ENCODE data around the gene KREMEN2. TPM values are rescaled to one million over a fixed set of nuclear protein-coding genes. Genes with fewer than 3 reads are reported as not detected.

KREMEN2 gene
- total RNA-seq, 2 donors from 2014 or later: 1.4 to 4.0 TPM

DNA sequence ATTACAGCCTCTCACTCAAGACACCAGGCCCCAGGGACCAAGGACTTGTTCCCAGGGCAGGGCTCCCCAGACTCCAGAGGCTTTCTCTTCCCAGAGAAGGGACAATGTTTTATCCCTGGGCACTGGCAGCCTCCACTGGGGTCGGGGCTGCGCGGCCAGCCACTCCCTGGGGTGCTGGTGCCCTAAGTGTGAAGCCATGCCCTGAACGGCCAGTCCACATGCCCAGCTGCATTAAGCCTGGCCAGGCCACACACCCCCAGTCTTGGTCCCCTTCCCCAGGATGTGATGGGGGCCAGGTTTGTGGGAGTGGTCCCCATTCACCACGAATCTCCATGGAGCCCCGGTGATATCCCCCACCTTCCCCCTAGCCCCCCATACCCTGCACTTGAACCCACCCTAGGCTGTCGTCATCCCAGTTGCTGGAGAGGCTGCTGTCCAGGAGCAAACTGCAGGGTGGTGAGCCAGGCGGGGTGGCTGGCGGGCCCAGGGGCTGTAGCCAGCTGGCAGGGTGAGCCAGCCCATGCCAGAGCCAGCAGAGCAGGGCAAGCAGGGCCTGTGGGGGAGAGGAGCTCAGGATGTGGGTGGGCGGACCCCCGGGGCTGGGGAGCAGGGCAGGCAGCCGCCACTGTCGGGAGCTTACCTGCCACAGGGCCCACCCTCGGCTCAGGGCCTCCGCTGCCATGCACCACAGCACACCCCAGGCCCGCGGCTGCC, 9.7 kb downstream of the KREMEN2 start:
- Histone ChIP-seq H3K9me3 (no peaks in the 10 kb centered on the region), H3K27me3 (replicated peaks; ENCODE audit: insufficient read depth) (no peaks in the 10 kb centered on the region), H3K36me3 (no peaks in the 10 kb centered on the region), H3K27ac (peak overlapping the region; percentile 54), H3K4me3 (no peak overlapping the region), H3K4me1 (replicated peaks) (peaks cover 37% of the 10 kb centered on the region)
- DNase-seq (ENCODE audit: low spot score): no peak
- intact Hi-C loops (cut with DNase I): no loop called here
- TF ChIP-seq POLR2A (IDR thresholded peaks at IDR 0.05) (no peak), POLR2AphosphoS5 (IDR thresholded peaks at IDR 0.05) (no peak)
- TF ChIP-seq, protein P1, sequence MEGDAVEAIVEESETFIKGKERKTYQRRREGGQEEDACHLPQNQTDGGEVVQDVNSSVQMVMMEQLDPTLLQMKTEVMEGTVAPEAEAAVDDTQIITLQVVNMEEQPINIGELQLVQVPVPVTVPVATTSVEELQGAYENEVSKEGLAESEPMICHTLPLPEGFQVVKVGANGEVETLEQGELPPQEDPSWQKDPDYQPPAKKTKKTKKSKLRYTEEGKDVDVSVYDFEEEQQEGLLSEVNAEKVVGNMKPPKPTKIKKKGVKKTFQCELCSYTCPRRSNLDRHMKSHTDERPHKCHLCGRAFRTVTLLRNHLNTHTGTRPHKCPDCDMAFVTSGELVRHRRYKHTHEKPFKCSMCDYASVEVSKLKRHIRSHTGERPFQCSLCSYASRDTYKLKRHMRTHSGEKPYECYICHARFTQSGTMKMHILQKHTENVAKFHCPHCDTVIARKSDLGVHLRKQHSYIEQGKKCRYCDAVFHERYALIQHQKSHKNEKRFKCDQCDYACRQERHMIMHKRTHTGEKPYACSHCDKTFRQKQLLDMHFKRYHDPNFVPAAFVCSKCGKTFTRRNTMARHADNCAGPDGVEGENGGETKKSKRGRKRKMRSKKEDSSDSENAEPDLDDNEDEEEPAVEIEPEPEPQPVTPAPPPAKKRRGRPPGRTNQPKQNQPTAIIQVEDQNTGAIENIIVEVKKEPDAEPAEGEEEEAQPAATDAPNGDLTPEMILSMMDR (IDR thresholded peaks at IDR 0.05): no peak
- 44% methylated on average over 14 of the region's 17 CpGs for WGBS

DNA sequence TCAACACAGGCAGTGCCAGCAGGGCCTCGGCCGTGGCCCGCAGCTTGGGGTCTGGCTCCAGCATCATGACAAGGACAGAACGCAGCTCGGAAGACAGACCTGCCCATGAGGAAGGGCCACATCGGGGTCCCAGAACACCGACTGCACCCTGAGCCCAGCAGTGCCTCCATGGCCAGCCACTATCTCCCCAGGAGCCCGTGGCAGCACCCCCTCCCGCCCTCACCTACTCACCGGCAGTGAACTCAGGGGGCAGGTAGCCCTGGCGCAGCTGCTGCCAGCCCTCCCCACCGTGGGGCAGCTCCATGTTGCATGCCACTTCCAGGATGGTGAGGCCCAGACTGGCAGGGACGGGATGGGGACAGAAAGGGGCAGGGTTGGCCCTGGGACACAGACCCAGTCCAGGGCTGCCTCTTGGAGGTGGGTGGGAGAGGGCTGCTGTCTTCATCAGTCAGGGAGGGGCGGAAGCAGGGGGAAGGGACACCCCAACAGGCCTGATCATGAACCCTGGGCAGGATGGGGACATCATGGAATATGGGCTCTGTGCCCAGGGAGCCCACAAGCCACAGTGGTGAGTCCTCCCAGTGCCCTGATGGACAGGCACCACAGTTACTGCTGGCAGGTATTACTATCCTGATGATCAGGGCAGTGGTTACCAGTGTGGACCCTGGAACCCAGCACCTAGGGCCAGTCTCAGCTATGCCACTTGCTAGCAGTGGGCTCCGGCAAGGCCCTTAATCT, 10.4 kb downstream of the KREMEN2 start:
- intact Hi-C loops (cut with DNase I): no loop called here
- H3K27ac ChIP-seq: no peak overlapping the region
- DNase-seq (ENCODE audit: low spot score): no peak
- no peaks in the 10 kb centered on the region for H3K9me3 ChIP-seq
- peaks cover 37% of the 10 kb centered on the region for H3K4me1 ChIP-seq (replicated peaks)
- no peaks in the 10 kb centered on the region for H3K36me3 ChIP-seq
- H3K4me3 ChIP-seq: no peak overlapping the region
- TF ChIP-seq POLR2AphosphoS5 (IDR thresholded peaks at IDR 0.05): no peak
- TF ChIP-seq POLR2A (IDR thresholded peaks at IDR 0.05): no peak
- TF ChIP-seq, protein P1 (IDR thresholded peaks at IDR 0.05): no peak
- WGBS: 67% methylated on average over 15 of the region's 15 CpGs
- no peaks in the 10 kb centered on the region for H3K27me3 ChIP-seq (replicated peaks; ENCODE audit: insufficient read depth)

DNA sequence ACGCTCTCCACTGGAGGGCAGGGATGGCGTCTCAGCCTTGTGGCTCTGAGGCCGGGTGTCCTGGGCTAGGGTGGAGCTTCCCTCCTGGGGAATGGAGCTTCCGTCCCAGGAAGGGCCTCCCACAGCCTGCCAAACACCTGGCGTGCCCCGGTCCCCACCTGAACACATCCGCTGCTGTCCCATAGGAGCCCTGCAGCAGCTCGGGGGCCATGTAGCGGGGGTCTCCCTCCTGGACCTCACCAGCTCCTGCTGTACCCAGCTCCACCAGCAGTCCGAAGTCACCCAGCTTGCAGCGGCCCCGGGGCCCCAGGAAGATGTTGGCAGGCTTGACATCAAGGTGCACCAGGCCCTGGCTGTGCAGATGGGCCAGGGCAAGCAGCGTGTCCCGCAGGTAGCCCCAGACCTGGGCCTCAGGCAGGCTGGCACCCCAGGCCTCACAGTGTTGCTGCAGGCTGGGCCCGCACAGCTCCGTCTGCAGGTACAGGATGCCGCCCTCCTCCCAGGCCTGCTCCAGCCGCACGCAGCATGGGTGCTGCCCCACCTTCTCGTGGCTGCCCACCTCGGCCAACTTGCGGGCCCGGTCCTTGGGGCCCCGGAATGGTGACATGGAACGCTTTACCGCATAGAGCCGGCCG, 11.2 kb downstream of the KREMEN2 start:
- H3K4me3 ChIP-seq: no peak overlapping the region
- TF ChIP-seq, protein P1 (IDR thresholded peaks at IDR 0.05): no peak
- no peak for TF ChIP-seq POLR2A (IDR thresholded peaks at IDR 0.05)
- H3K9me3 ChIP-seq: no peaks in the 10 kb centered on the region
- H3K27ac ChIP-seq: no peak overlapping the region
- WGBS: 92% methylated on average over 19 of the region's 28 CpGs
- H3K27me3 ChIP-seq (replicated peaks; ENCODE audit: insufficient read depth): no peaks in the 10 kb centered on the region
- intact Hi-C loops (cut with DNase I): no loop called here
- DNase-seq (ENCODE audit: low spot score): no peak
- H3K36me3 ChIP-seq: no peaks in the 10 kb centered on the region
- H3K4me1 ChIP-seq (replicated peaks): peaks cover 38% of the 10 kb centered on the region

DNA sequence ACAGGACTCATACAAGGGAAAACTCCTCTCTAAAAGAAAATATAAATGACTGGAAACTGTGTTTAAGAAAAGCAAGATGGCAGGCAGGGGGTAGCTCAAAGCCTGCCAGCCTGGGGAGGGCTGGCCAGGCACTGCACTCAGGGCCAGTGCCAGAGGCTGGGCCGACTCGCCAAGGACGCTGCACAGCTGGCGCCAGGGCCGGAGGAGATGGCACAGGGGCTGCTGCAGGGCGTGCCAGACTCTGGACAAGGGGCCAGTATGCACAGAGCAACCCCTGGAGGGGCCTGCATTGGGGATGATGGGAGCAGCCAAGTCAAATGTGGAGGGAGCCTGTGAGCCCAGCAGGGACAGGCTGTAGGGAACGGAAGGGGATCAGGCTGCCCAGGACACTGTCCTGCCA, 12.1 kb downstream of the KREMEN2 start:
- H3K27ac ChIP-seq: peak overlapping the region in 1 of 2 donors; percentile 63
- DNase-seq (ENCODE audit: low spot score): no peak
- intact Hi-C loops (cut with DNase I): no loop called here
- no peaks in the 10 kb centered on the region for H3K9me3 ChIP-seq
- H3K36me3 ChIP-seq: no peaks in the 10 kb centered on the region
- H3K27me3 ChIP-seq (replicated peaks; ENCODE audit: insufficient read depth): no peaks in the 10 kb centered on the region
- WGBS: 62% methylated on average over 7 of the region's 7 CpGs
- TF ChIP-seq POLR2AphosphoS5 (IDR thresholded peaks at IDR 0.05): no peak
- TF ChIP-seq POLR2A (IDR thresholded peaks at IDR 0.05): no peak
- TF ChIP-seq, protein P1 (IDR thresholded peaks at IDR 0.05): no peak
- peaks cover 33% of the 10 kb centered on the region for H3K4me1 ChIP-seq (replicated peaks)
- no peak overlapping the region for H3K4me3 ChIP-seq

Measured in prostate gland (tissue), 2 donors.